RCC 7860 (cell line): ENCODE measurements around the gene CYTH2.
"Not testable (repeated sequence)": the region's sequence is repeated elsewhere in the genome, so short reads cannot be mapped to it uniquely, and the experiment has no call there.

Experiments used
- DNase-seq: peaks from one replicate; pipeline ENCODE4 v3.0.0-alpha.2; 2015; ENCODE audit warnings: low spot score
- FAIRE-seq: peaks from 2 replicates; lab custom pipeline; 2012; peaks lifted over from hg19 to GRCh38; lab: Jason Lieb, UNC

Gene CYTH2

GRCh38 chr19:48510421-48511268, 41.5 kb downstream of the CYTH2 start:
- DNase-seq (no peak), FAIRE-seq (no peak)

GRCh38 chr19:48511321-48511731, 42.2 kb downstream of the CYTH2 start:
- FAIRE-seq (no peak), DNase-seq (no peak)

GRCh38 chr19:48511800-48512503, 42.8 kb downstream of the CYTH2 start, which contains the start of gene LMTK3:
Gene LMTK3, minus strand, starts transcription at chr19:48511835. Its CDS starts 259 bp downstream, at chr19:48511576.
- no peak for FAIRE-seq
- no peak for DNase-seq

GRCh38 chr19:48512504-48513288, 43.5 kb downstream of the CYTH2 start:
- FAIRE-seq (no peak), DNase-seq (no peak)

GRCh38 chr19:48513289-48514122, 44.3 kb downstream of the CYTH2 start:
- DNase-seq: no peak
- FAIRE-seq: no peak

- no peak for FAIRE-seq
- no peak for DNase-seq
Observed at GRCh38 chr19:48514123-48514458, 44.9 kb downstream of the CYTH2 start.

GRCh38 chr19:48516536-48516935, 47.4 kb downstream of the CYTH2 start:
- DNase-seq: no peak
- FAIRE-seq: no peak

GRCh38 chr19:48518207-48518606, 49.0 kb downstream of the CYTH2 start:
- no peak for FAIRE-seq
- no peak for DNase-seq

- DNase-seq, FAIRE-seq: not testable (repeated sequence)
Observed at GRCh38 chr19:48519426-48519825, 50.3 kb downstream of the CYTH2 start.

GRCh38 chr19:48520134-48520533, 51.0 kb downstream of the CYTH2 start:
- no peak for DNase-seq
- FAIRE-seq: no peak

- DNase-seq: no peak
- FAIRE-seq: no peak
Observed at GRCh38 chr19:48524221-48524620, 55.1 kb downstream of the CYTH2 start.

GRCh38 chr19:48524732-48525131, 55.6 kb downstream of the CYTH2 start:
- DNase-seq (no peak), FAIRE-seq (no peak)

GRCh38 chr19:48529156-48529555, 60.0 kb downstream of the CYTH2 start:
- no peak for FAIRE-seq

GRCh38 chr19:48530066-48530720, 61.0 kb downstream of the CYTH2 start:
- FAIRE-seq (no peak), DNase-seq (no peak)

More at GRCh38 chr19:48529156-48529555, 60.0 kb downstream of the CYTH2 start:
- no peak for DNase-seq

- DNase-seq (no peak), FAIRE-seq (no peak)
Observed at GRCh38 chr19:48530770-48531169, 61.6 kb downstream of the CYTH2 start.
